OCI-LY1 (cell line): ENCODE measurements around the gene CCNJL.

Experiments used
- EZH2 ChIP-seq: fragments of 200-600 bp; sonication (generic), shearing (Covaris generic); IDR thresholded peaks from 2 replicates; pipeline ENCODE4 v1.8.0; 2017; ENCODE audit warnings: borderline replicate concordance, mixed run types, mild to moderate bottlenecking, antibody characterized with exemption, low read length, moderate library complexity, mixed read lengths
- TF ChIP-seq, protein P1 (sequence below): fragments of 200-600 bp; sonication (generic), shearing (Covaris generic); IDR thresholded peaks from 2 replicates; pipeline ENCODE4 v1.5.1; 2017; ENCODE audit warnings: mild to moderate bottlenecking, antibody characterized with exemption, low read length, moderate library complexity, mixed read lengths

DNA sequence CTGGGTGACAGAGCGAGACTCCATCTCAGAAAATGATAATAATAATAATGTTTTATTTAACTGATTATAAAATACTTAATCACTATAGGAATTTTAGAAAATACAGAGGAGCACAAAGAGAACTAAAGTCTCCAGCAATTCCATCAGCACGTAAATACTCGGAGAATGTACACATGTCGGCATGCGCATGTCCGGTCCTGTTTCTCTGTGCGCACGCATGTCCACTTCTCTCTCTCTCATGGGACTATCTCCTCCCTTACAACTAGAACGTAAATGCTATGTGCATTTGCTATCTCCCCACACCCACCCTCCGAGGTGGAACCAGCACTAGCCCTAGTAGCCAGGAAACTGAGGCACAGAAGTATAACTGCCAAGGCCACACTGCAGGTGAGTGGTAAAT, 19.0 kb downstream of the CCNJL start:
- no peak for TF ChIP-seq EZH2
- TF ChIP-seq, protein P1, sequence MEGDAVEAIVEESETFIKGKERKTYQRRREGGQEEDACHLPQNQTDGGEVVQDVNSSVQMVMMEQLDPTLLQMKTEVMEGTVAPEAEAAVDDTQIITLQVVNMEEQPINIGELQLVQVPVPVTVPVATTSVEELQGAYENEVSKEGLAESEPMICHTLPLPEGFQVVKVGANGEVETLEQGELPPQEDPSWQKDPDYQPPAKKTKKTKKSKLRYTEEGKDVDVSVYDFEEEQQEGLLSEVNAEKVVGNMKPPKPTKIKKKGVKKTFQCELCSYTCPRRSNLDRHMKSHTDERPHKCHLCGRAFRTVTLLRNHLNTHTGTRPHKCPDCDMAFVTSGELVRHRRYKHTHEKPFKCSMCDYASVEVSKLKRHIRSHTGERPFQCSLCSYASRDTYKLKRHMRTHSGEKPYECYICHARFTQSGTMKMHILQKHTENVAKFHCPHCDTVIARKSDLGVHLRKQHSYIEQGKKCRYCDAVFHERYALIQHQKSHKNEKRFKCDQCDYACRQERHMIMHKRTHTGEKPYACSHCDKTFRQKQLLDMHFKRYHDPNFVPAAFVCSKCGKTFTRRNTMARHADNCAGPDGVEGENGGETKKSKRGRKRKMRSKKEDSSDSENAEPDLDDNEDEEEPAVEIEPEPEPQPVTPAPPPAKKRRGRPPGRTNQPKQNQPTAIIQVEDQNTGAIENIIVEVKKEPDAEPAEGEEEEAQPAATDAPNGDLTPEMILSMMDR: no peak
